AG08396 (cell line): ENCODE data around the gene CEP131.
"Not testable (repeated sequence)": the region's sequence is repeated elsewhere in the genome, so short reads cannot be mapped to it uniquely, and the experiment has no call there.

ENCODE experiments used
- DNase-seq: peaks from one replicate; pipeline ENCODE4 v3.0.0; 2012; ENCODE audit warnings: low spot score, mixed read lengths

The CEP131 gene

GRCh38 chr17:81165246-81166032, 57.3 kb downstream of the CEP131 start, which contains the start of gene PVALEF:
TSS of gene PVALEF (plus strand) at chr17:81165507. CDS start at chr17:81181227, 15,720 bp downstream.
- DNase-seq, result peak; percentile 64

- no peak for DNase-seq
Observed at GRCh38 chr17:81164371-81165245, 58.2 kb downstream of the CEP131 start.

GRCh38 chr17:81163703-81164370, 58.9 kb downstream of the CEP131 start:
- DNase-seq, result no peak

DNA sequence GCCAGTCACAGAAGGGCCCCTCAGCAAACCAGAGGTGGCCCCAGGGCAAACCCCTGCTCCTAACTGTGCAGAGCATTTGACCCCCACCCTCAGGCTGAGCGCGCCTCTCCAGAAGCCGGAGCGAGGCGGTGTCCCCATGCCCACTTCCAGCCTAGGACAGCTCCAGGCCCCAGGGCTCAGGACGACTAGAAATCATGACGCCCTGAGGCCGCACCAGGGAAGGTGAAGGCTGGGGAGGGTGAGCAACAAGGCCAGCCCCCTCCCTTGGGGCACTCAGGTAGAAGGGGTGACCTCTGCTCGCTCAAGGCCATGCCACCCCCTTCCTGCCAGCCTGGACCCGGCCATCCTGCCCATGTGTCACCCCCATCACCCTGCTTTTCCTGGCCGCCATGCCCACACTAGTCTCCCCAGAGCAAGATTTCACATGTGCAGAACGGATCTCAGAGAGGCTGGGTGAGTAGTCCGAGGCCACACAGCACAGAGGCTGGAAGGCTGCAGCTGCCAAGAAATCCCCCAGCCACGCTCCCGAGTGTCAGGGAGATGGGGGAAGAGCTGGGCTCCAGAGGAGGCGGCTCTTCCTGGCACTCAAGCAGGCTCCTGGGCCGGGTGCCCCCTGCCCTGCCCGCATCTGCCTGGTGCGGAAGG, 59.6 kb downstream of the CEP131 start:
- no peak for DNase-seq

- DNase-seq, result no peak
Observed at GRCh38 chr17:81162491-81162890, 60.3 kb downstream of the CEP131 start.

- no peak for DNase-seq
Observed at GRCh38 chr17:81161972-81162371, 60.8 kb downstream of the CEP131 start.

- no peak for DNase-seq
Observed at GRCh38 chr17:81161536-81161935, 61.2 kb downstream of the CEP131 start.

- no peak for DNase-seq
Observed at GRCh38 chr17:81160747-81161453, 61.9 kb downstream of the CEP131 start.

DNA sequence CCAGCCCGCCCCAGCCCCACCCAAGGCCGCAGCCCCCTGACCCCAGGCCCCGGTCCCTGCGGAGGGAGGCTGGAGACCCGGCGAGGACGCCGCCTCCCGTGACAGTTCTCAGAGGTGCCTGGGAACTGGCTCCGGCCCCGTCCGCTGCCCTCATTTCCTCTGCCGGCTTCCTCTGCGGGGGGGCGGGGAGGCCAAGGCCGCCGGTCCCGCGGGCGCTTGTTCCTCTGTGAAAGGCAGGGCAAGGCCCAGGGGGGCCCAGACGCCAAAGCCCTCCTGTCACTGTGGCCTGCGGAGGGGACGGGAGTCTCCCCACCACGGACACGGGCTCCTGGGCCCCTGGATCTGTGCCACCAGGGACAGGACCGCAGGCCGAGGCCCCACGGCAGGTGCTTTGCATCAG, 62.5 kb downstream of the CEP131 start:
- no peak for DNase-seq

DNA sequence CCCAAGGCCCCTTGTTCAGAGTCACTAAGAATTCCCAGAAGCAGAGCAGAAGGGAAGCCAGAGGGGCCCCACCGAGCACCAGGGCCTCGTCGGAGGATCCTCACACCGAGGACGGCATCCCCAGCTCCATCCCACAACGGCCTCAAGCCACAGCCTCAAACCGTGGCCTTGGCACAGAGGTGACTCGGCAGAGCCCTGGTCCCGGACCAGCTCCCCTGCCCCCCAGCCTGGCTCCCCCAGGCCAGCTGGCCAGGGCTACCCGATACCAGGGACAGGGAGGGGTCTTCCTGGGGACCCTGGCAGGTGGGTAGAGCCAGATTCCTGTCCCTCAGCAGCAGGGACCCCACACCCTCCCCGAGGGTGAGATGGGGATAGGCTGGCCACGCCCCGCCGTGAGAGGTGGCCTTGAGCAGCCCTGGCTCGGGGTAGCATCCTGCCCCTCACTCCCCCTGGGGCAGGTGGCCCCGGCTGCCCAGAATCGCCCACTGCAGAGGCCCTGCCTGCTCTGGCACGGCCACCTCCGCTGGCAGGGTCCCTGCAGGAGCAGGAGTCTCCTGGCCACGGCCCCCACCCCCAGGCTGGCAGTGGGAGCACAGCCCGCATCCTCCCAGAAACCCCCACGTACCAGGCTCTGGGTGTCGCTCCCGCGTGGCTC, 63.0 kb downstream of the CEP131 start:
- no peak for DNase-seq

DNA sequence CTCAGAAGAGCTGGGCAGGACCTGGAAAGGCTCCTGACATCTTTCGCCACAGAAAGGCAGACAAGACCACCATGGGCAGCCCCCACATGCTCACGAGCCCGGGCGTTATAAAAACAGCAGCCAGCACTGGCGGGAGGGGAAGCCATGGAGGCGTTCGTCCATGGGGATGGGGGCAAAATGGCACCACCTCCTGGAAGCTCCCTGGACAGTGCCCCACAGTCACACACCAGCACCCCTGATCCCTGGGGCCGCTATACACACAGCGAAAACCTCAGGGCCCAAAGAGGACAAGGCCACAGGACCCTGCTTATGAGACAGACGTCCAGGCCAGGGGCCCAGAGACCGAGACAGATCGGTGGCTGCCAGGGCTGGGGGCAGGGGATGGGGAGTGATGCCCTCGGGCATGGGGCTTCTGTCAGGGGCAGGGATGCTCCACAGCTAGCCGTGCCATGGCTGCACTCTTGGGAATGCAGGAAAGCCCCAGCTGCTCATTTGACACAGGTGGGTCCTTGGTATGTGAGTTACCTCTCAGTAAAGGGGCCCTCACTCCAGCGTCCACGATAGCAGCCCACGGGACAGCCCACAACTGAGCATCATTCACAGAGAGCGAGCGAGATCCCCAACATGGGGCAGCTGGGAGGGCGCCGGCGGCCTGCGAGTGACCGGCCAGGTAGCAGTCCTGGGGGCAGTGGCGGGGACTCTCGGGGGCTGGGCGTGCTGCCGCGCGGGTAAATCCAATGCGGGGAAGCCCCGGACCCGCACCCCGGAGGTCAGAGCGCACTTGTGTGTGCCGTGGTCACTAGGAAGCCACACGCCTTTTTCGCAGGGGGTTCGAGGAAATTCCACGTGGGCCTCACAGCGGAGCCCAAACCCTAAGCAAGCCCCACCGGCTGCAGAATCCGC, 63.8 kb downstream of the CEP131 start:
- DNase-seq, result no peak

- DNase-seq, result no peak
Observed at GRCh38 chr17:81157848-81158687, 64.7 kb downstream of the CEP131 start.

DNA sequence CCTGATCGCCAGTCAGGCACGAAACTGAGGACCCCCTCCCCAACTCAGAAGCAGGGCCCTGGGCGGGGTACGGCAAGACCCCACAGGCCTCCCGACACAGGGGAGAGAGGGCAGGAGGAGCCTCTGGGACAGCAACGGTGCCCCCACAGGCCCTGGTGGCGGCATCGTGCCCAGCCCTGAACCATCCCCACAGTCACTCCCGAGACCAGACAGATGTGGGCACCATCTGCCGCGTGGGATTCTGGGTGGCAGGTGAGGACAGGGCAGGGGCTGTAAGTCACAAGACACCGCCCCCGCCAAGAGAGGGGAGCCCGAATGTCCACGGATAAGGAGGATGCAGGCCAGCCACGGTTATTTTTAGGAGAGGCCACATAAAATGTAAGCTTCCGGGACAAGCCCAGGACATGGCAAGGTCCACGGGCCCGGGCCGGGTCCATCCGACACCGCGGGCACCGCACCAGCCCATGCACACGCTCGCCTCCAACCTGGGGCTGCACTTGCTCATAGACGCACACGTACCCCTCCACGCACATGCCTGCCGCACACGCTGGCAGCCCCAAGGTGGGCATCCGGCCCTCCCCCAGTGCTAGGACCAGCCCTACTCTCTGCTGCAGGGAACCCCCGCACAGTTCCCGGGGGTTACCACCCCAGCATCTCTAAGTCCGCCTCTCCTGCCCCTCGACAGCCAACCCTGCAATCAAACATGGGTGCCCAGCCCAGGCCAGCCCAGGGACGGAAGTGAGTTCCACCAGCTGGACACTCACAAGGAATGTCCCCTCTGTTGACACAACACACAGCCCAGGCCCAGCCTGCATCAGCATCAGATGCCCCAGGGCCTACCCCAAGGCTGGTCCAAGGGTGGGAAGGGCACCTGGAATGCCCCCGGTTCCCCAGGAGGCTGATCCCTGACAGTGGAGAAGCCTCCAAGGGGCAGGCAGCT, 65.6 kb downstream of the CEP131 start:
- no peak for DNase-seq

DNA sequence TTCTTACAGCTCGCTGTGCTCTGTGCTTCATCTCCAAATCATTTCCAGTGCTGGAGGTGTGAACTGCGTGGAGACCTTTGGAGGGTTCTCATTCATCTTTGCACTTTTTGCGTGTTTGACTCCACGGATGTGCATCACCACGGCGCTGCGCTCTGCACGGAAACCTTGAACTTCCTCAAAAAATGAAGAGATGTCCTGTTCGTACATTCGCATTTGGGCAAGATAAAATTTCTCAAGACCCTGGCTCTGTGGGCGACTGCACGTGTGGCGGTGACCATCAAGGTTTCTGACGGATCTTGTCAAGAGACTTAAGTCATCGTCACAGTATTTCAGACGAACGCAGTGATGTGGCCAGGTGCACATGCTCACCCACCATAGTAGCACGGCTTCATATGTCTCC, 67.8 kb downstream of the CEP131 start:
- no peak for DNase-seq

DNA sequence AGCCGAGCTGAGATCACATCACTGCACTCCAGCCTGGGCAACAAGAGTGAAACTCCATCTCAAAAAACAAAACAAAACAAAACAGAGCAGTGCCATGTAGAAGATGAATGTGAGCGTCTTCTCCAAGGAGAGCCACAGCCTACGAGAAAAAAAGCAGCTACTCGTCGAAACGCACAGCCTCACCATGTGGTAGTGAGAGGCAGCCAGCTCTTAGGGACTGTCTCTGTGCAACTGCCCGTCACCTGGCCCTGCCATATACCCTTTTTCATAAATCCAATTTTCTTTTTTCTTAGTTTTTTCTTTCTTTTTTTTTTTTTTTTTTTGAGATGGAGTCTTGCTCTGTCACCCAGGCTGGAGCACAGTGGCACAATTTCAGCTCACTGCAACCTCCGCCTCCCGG, 68.7 kb downstream of the CEP131 start:
- DNase-seq, result not testable (repeated sequence)

DNA sequence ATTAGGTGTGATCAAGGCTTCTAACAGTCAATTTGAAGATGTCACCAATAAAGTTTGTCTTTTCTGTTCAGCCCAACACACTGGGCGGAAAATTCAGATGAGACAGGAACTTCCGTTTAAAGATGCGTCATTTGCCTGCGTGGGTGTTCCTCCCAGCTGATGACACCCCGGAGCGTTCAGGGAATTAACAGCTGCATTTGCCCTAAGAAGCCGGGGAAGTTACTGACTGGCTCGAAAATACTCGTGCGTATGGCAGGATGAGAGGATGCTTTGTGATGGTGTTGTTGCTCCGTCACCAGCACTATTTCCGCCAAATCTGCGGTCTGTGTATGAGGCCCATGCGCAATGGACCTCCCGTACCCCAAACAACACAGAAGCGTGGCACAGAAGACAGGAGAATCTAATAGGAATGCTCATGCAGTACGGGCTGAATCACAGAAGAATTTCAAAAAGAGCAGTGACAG, 69.4 kb downstream of the CEP131 start:
- no peak for DNase-seq

DNA sequence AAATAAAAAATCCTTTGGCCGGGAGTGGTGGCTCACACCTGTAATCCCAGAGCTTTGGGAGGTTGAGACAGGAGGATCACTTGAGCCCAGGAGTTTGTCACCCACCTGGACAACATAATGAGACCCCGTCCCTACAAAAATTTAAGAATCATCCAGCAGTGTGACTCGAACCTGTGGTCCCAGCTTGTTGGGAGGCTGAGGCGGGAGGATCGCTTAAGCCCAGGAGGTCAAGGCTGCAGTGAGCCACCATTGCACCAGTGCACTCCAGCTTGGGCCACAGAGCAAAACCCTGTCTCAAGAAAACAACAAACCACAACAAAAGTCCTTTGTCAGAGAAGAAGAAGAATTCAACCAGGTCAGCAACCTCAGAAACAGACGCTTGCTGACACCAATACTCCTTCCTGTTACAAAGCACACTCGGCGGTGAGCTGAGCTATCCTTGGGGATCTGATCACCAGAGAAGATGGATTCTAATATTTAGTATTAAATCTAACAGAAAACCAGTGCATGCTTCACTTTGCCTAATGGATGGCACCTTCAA, 70.4 kb downstream of the CEP131 start:
- no peak for DNase-seq
